ENCODE data around the gene ARMC8. TPM values are rescaled to one million over a fixed set of nuclear protein-coding genes. Genes with fewer than 3 reads are reported as not detected.
A peak's percentile ranks its signal among the peaks of the same experiment; 100 is the strongest.

ARMC8 gene
- total RNA-seq, 1 experiment from 2014 or later = 63.6 TPM

GRCh38 chr3:138259126-138259525 is 72.0 kb downstream of the ARMC8 start:
- H2BK15ac ChIP-seq (ENCODE audit: low read depth, low read length) = no peak overlapping the region
- no peak for TF ChIP-seq CTCF (conservative IDR thresholded peaks at IDR 0.05)
- Mint-ChIP-seq H3K9me3 (no peaks in the 10 kb centered on the region), H3K27me3 (ENCODE audit: low read depth) (no peaks in the 10 kb centered on the region), H3K4me3 (no peak overlapping the region), H3K27ac (peak overlapping the region in 1 of 3 experiments; percentile 19; a peak in 1 of 7 replicates), H3K4me1 (no peaks in the 10 kb centered on the region), H3K36me3 (ENCODE audit: insufficient read depth in 1 of 3, low read depth in 3 of 3) (peaks cover 0 to 5% (median 0%) of the 10 kb centered on the region in 3 experiments; a peak in 4 of 7 replicates)
- no peak overlapping the region for H4K91ac ChIP-seq (ENCODE audit: insufficient read length, low read depth, low read length)
- H4K5ac ChIP-seq (ENCODE audit: insufficient read length, low read depth, low read length) = no peak overlapping the region
- WGBS (ENCODE audit: extremely low coverage, insufficient read length, low lambda C conversion rate) = no CpG with 5 or more reads among the region's 4 CpGs
- no peaks in the 10 kb centered on the region for H3K23me2 ChIP-seq (ENCODE audit: insufficient read length, low read depth, low read length, poor library complexity, severe bottlenecking)
- no peaks in the 10 kb centered on the region for H3K4me1 ChIP-seq (ENCODE audit: insufficient read depth, low read length)
- DNase-seq = no peak
- no peak overlapping the region for H3K56ac ChIP-seq (ENCODE audit: insufficient read length, low read depth, low read length)
- H3K27me3 ChIP-seq (ENCODE audit: insufficient read depth, low read length) = no peaks in the 10 kb centered on the region
- no peak overlapping the region for H3K27ac ChIP-seq (ENCODE audit: insufficient read length, low read depth, low read length)
- no peak overlapping the region for H2BK5ac ChIP-seq (ENCODE audit: insufficient read length, low read length)
- H3K4ac ChIP-seq (ENCODE audit: low read depth, low read length) = no peak overlapping the region
- H3K79me2 ChIP-seq (ENCODE audit: insufficient read depth, low read length) = no peaks in the 10 kb centered on the region
- H2BK20ac ChIP-seq (ENCODE audit: low read depth, low read length, poor library complexity, severe bottlenecking) = no peak overlapping the region
- H3K9ac ChIP-seq (ENCODE audit: extremely low read depth, insufficient read length, low read length) = no peak overlapping the region
- no peak overlapping the region for H2AK5ac ChIP-seq (ENCODE audit: insufficient read length, low read length)
- H3K23ac ChIP-seq (ENCODE audit: insufficient read length, low read depth, low read length) = no peak overlapping the region
- no peak overlapping the region for H2BK120ac ChIP-seq (ENCODE audit: low read depth, low read length, poor library complexity, severe bottlenecking)
- no peaks in the 10 kb centered on the region for H3K9me3 ChIP-seq (ENCODE audit: control insufficient read depth, low read depth, low read length)
- no peak overlapping the region for H2BK12ac ChIP-seq (ENCODE audit: insufficient read length, low read depth, low read length)
- H3K79me1 ChIP-seq (ENCODE audit: insufficient read depth, low read depth, low read length, poor library complexity, severe bottlenecking) = no peaks in the 10 kb centered on the region
- H4K8ac ChIP-seq (replicated peaks; ENCODE audit: insufficient read length, low read depth, low read length) = no peak overlapping the region
- H2AFZ ChIP-seq (ENCODE audit: low read length) = no peak overlapping the region
- H3K14ac ChIP-seq (ENCODE audit: insufficient read depth, low read length) = no peak overlapping the region
- no peak overlapping the region for H3K18ac ChIP-seq (ENCODE audit: insufficient read length, low read depth, low read length)
- H4K20me1 ChIP-seq (ENCODE audit: control insufficient read depth, insufficient read depth, insufficient read length) = no peaks in the 10 kb centered on the region
- no peak overlapping the region for H3T11ph ChIP-seq (ENCODE audit: low read length)
- H3K4me2 ChIP-seq (ENCODE audit: insufficient read depth, insufficient read length, low read length) = no peak overlapping the region

All from H9 (cell line).